PC-3 (cell line): ENCODE measurements around the gene HS3ST4.

Experiments
- EZH2 ChIP-seq: fragments of 300-600 bp; sonication (generic); IDR thresholded peaks from one replicate; pipeline ENCODE4 v1.6.1; 2017; ENCODE audit warnings: antibody characterized with exemption, mild to moderate bottlenecking, low read length; ENCODE audit not compliant: unreplicated experiment
- TF ChIP-seq, protein P1 (sequence below): fragments of 300-600 bp; sonication (generic); conservative IDR thresholded peaks from 2 replicates; pipeline ENCODE4 v1.5.1; 2017; ENCODE audit warnings: antibody characterized with exemption, low read depth, mild to moderate bottlenecking, low read length

DNA sequence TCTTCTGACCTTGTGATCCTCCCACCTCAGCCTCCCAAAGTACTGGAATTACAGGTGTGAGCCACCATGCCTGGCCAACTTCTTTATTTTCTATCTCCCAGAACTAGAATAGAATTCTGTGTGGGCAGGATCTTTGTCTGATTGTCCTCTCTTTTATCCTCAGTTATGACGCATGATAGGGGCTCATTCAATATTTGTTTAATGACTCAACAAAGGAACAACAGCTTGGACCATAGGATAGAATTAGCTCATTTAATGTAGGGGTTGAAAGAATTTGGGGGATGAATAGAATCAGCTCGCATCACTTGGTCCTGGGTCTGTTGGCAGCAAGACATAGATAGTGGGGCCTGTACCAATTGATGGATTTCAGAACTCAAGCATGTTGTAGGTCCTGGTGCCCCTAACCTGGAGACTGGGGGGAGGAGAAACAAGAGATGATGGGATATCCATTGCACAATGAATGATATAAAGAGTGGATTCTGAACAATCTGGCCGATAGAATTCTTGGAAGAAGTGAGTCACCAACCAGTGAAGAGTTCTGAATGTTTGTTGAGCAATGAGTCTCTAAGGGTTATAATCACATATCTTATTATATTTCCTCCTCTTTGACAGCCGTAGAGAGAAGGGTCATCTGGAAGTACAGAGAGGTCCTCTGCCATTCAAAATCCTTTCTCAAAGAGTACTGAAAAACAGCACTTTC, 250.2 kb downstream of the HS3ST4 start:
- TF ChIP-seq, protein P1, sequence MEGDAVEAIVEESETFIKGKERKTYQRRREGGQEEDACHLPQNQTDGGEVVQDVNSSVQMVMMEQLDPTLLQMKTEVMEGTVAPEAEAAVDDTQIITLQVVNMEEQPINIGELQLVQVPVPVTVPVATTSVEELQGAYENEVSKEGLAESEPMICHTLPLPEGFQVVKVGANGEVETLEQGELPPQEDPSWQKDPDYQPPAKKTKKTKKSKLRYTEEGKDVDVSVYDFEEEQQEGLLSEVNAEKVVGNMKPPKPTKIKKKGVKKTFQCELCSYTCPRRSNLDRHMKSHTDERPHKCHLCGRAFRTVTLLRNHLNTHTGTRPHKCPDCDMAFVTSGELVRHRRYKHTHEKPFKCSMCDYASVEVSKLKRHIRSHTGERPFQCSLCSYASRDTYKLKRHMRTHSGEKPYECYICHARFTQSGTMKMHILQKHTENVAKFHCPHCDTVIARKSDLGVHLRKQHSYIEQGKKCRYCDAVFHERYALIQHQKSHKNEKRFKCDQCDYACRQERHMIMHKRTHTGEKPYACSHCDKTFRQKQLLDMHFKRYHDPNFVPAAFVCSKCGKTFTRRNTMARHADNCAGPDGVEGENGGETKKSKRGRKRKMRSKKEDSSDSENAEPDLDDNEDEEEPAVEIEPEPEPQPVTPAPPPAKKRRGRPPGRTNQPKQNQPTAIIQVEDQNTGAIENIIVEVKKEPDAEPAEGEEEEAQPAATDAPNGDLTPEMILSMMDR = no peak
- TF ChIP-seq EZH2 = no peak
